ENCODE results near the gene AP2A1.

AP2A1 gene

DNA sequence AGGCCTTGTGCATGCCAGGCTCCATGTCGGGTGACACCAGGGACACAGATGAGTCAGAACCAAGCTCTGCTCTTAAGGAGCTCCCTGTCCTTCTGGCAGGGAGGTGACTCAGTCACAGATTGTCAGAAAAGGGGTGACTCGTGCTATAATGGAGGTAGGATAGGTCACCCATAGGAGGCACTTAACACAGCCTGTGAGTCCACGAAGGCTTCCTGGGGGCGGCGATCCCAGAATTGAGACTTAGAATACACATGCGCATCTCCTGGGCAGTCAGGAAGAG lies 26.7 kb downstream of the AP2A1 start:
- peak; percentile 76 for DNase-seq (ENCODE audit: low read depth)

- DNase-seq (ENCODE audit: low read depth), result no peak
Observed at GRCh38 chr19:49795615-49796014, 28.8 kb downstream of the AP2A1 start.

DNA sequence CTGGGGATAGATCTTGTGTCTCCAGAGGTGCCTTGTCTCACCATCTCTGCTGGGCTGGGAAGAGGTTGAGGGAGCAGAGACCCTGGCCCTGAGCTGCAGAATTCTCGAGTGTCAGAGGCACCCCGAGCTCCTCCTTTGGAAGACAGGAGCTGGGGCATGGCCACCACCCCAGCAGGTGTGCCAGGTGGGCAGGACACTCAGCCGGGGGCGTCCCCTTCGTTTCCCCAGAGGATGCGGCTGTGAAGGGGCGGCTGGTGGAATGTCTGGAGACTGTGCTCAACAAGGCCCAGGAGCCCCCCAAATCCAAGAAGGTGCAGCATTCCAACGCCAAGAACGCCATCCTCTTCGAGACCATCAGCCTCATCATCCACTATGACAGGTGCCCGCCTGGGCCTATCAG lies 31.8 kb downstream of the AP2A1 start:
- no peak for DNase-seq (ENCODE audit: low read depth)

DNA sequence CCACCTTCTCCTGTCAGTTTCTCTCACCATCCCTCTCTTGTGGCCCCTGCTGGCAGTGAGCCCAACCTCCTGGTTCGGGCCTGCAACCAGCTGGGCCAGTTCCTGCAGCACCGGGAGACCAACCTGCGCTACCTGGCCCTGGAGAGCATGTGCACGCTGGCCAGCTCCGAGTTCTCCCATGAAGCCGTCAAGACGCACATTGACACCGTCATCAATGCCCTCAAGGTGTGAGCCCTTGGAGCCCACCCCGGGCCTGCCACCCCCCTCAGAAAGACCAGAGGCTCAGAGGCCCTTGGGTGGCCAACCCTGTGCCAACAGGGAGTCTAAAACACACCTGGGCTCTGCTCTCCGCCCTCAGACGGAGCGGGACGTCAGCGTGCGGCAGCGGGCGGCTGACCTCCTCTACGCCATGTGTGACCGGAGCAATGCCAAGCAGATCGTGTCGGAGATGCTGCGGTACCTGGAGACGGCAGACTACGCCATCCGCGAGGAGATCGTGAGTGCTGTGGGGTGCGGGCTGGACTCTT lies 32.5 kb downstream of the AP2A1 start:
- DNase-seq (ENCODE audit: low read depth), result no peak

DNA sequence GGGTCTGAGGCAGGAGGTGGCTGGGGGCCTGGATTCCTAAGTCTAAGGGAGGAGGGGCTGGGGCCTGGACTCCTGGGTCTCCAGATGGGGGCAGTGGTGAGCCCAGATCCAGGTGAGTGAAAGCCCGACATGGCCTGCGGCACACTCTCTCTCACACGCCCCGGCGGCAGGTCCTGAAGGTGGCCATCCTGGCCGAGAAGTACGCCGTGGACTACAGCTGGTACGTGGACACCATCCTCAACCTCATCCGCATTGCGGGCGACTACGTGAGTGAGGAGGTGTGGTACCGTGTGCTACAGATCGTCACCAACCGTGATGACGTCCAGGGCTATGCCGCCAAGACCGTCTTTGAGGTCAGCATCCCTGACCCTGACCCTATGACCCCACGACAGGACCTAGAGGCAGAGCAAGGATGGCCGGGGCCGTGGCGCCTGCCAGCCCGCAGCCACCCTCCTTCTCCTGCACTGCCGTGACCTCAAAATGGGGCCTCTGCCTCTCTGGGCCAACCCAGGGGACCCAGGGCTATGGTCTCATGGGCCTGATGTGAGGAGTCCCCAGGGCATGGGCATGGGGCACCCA lies 33.1 kb downstream of the AP2A1 start:
- no peak for DNase-seq (ENCODE audit: low read depth)

DNA sequence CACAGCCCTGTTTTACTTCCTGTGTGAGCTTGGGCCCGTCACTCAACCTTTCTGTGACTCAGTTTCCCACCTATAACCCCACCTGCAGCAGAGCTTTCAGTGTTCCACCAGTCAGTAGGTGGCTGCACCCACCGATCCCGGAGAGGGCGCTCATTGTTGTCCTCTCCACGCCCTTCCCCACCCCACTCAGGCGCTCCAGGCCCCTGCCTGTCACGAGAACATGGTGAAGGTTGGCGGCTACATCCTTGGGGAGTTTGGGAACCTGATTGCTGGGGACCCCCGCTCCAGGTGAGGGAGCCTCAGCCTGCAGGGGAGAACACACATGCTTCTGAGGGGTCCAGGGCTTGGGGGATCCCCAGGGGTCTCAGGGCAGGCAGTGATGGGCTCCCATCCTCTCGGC lies 34.0 kb downstream of the AP2A1 start:
- no peak for DNase-seq (ENCODE audit: low read depth)

DNA sequence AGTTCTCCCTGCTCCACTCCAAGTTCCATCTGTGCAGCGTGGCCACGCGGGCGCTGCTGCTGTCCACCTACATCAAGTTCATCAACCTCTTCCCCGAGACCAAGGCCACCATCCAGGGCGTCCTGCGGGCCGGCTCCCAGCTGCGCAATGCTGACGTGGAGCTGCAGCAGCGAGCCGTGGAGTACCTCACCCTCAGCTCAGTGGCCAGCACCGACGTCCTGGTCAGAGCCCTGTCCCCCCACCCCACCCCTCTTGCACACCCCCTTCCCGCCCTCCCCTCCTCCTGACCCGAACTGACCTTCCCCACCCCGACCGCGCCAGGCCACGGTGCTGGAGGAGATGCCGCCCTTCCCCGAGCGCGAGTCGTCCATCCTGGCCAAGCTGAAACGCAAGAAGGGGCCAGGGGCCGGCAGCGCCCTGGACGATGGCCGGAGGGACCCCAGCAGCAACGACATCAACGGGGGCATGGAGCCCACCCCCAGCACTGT lies 34.6 kb downstream of the AP2A1 start:
- no peak for DNase-seq (ENCODE audit: low read depth)

DNA sequence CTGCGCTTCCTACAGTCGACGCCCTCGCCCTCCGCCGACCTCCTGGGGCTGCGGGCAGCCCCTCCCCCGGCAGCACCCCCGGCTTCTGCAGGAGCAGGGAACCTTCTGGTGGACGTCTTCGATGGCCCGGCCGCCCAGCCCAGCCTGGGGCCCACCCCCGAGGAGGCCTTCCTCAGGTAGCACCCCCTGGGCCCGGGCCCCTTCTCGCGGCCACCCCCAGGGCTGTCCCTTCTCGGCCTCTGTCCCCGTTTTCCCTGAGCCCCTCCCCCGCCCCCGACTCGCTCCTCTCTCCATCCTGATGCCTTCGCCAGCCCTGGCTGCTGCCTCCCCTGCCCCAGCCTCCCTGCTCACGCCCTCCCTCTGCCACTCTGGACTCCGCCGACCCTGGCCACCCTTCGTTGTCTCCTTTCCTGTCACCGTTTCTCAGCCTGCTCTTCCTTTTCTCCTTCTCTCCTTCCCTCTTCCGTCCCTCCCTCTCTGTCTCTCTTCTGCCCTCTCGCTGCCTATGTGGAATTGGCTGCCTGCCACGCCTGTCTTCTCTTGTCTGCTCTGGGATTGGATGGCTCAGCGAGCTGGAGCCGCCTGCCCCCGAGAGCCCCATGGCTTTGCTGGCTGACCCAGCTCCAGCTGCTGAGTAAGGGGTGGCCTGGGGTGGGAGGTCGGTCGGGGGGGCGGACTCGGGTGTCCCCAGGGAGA lies 35.3 kb downstream of the AP2A1 start:
- DNase-seq (ENCODE audit: low read depth), result peak; percentile 30

- no peak for DNase-seq (ENCODE audit: low read depth)
Observed at GRCh38 chr19:49802836-49803528, 36.2 kb downstream of the AP2A1 start.

DNA sequence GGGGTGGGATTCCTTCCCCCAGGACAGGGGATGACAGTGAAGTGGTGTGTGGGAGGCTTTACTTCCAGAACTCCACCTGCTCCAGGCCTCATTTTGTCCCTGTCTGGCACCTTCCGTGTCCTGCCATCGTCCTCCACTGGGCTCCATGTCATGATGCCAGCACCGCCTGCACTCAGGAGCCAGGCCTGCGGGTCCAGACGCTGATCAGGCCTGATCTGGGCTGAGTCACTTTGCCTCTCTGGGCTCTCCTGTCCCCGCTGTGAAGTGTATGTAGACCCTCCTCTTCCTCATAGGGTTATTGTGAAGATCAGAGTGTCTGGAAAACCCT lies 36.7 kb downstream of the AP2A1 start:
- no peak for DNase-seq (ENCODE audit: low read depth)

DNA sequence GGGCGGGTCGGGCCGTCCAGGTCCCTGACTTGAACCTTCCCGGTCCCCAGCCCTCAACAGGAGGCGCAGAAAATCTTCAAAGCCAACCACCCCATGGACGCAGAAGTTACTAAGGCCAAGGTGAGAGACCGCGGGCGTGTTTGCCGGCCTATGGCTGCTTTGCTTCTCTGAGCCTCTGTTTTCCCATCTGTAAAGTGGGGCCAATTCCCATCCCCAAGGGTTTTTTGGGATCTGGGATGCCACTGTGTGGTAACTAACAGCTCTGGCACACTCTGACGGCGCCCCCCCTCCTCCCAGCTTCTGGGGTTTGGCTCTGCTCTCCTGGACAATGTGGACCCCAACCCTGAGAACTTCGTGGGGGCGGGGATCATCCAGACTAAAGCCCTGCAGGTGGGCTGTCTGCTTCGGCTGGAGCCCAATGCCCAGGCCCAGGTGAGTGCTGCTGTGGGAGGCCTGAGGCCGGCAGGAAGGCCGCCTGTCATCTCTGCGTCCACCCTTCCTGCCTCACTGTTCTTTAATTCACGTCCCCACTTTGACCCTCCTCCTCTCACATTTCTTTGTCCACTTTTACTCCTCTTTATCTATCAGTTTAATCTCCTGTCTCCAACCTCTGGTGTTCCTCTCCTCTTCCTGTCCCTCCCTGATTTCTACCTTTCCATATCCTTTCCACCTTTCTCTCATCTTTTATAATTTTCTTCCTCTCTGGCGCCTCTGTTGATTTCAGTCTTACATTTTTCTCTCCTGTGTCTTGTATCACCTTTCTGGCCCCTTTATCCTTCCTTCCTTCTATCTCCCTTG lies 39.2 kb downstream of the AP2A1 start:
- DNase-seq (ENCODE audit: low read depth), result no peak

DNA sequence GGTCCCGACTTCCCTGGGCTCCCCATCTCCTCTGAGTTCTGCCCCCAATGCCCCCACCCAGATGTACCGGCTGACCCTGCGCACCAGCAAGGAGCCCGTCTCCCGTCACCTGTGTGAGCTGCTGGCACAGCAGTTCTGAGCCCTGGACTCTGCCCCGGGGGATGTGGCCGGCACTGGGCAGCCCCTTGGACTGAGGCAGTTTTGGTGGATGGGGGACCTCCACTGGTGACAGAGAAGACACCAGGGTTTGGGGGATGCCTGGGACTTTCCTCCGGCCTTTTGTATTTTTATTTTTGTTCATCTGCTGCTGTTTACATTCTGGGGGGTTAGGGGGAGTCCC lies 39.8 kb downstream of the AP2A1 start:
- DNase-seq (ENCODE audit: low read depth), result no peak

GRCh38 chr19:49807058-49807903 lies 40.5 kb downstream of the AP2A1 start:
- no peak for DNase-seq (ENCODE audit: low read depth)

DNA sequence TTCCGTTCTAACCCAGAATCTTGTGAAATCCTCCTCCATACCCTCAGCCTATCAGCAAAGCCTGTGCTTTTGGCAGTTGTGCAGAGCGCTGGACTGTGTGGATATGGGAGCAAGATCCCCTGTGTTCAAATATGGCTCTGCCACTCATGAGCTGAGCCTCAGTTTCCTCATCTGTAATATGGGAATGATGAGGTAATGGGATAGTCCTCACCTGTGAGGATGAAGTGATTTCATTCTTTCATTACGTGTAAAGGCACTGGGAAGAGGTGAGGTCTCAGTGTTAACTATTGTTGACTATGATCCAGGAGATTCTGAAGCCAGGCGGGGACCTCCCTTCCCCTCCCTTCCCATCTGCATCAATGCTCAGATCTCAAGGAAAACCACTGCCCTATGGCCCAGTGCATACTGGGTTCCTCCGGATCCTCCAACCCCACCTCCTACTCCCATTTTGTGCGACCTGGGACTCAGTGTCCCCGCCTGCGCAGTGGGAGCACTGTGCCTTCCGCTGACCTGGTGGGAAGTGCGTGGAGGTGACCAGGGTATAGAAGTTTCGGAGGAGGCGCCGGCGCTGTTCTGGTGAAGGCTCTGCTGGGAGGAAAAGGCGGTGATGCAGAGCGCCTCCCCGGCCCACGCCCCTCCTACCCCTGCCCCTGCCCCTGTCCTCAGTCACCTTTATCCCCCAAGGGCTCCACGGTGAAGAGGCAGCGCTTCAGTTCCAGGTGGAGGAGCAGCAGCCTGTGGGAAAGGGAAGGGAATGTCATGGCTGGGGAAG lies 41.3 kb downstream of the AP2A1 start:
- DNase-seq (ENCODE audit: low read depth), result no peak

GRCh38 chr19:49808711-49809159 lies 41.9 kb downstream of the AP2A1 start:
- DNase-seq (ENCODE audit: low read depth), result peak; percentile 86

GRCh38 chr19:49809160-49809940 lies 42.5 kb downstream of the AP2A1 start:
- DNase-seq (ENCODE audit: low read depth), result peak; percentile 37

GRCh38 chr19:49809941-49810389 lies 43.2 kb downstream of the AP2A1 start:
- DNase-seq (ENCODE audit: low read depth), result no peak

- no peak for DNase-seq (ENCODE audit: low read depth)
Observed at GRCh38 chr19:49811328-49811727, 44.5 kb downstream of the AP2A1 start.

DNA sequence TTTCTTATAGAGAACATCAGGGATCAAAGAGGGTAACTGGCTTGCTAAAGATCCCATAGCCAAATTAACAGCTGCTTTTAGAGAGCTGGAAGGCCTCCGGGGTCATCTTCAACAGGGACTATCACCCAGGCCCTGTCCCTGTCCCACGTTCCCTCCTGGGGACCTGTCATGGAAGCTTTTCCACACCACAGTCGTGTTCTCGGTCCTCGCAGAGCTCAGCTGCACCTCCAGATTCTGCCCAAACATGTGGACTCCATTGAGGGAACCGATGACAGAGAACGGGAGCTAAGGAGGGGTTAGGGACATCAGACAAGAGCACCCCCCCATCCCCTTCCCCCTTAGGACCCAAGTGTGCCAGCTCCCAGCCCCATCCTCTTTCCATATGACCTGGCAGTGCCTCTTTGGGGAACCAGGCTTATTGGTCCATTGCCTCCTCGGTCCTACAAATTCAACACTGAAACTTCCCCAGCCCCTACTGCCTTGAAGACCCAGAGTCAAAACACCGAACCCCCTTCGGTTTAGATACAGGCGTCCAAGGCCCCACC lies 45.7 kb downstream of the AP2A1 start:
- DNase-seq (ENCODE audit: low read depth), result no peak

Data from ELR (cell line).